Astrocyte (in vitro differentiated cells and primary cell): ENCODE measurements around the gene SNAP23. TPM values are rescaled to one million over a fixed set of nuclear protein-coding genes. Genes with fewer than 3 reads are reported as not detected.

Source experiments
- DNase-seq: peaks from one replicate; pipeline ENCODE4 v3.0.0-alpha.2; 2010; ENCODE audit warnings: low read depth
- FAIRE-seq: peaks from 2 replicates; lab custom pipeline; 2011; peaks lifted over from hg19 to GRCh38; lab: Jason Lieb, UNC
- H2AFZ ChIP-seq: 2 replicates; pipeline ENCODE4 v1.6.0; 2012; ENCODE audit warnings: low read depth, low read length, inconsistent platforms
- H3K27ac ChIP-seq: 2 replicates; pipeline ENCODE4 v1.5.1; 2011; ENCODE audit warnings: low read depth, low read length, inconsistent platforms
- H3K27me3 ChIP-seq: 2 replicates; pipeline ENCODE4 v1.6.0; 2011; ENCODE audit warnings: low read length, inconsistent platforms; ENCODE audit not compliant: insufficient read depth
- H3K36me3 ChIP-seq: 2 replicates; pipeline ENCODE4 v1.5.1; 2011; ENCODE audit warnings: low read length, inconsistent platforms; ENCODE audit not compliant: insufficient read depth
- H3K4me1 ChIP-seq: 2 replicates; pipeline ENCODE4 v1.5.1; 2011; ENCODE audit warnings: low read length, inconsistent platforms; ENCODE audit not compliant: insufficient read depth
- H3K4me2 ChIP-seq: 2 replicates; pipeline ENCODE4 v1.6.0; 2012; ENCODE audit warnings: low read length, inconsistent platforms
- H3K4me3 ChIP-seq: 2 replicates; pipeline ENCODE4 v1.5.1; 2011; ENCODE audit warnings: low read depth, mild to moderate bottlenecking, low read length, inconsistent platforms; ENCODE audit not compliant: insufficient read depth
- H3K79me2 ChIP-seq: 2 replicates; pipeline ENCODE4 v1.6.0; 2012; ENCODE audit warnings: mild to moderate bottlenecking, low read length, inconsistent platforms; ENCODE audit not compliant: insufficient read depth
- H3K9ac ChIP-seq: 2 replicates; pipeline ENCODE4 v1.6.0; 2012; ENCODE audit warnings: mild to moderate bottlenecking, low read length, inconsistent platforms
- H3K9me3 ChIP-seq: 2 replicates; pipeline ENCODE4 v1.5.1; 2012; ENCODE audit warnings: low read depth, mild to moderate bottlenecking, low read length, inconsistent platforms; ENCODE audit not compliant: insufficient read depth
- H4K20me1 ChIP-seq: 2 replicates; pipeline ENCODE4 v1.6.0; 2012; ENCODE audit warnings: low read length, inconsistent platforms; ENCODE audit not compliant: insufficient read depth
- H3K27ac Mint-ChIP-seq: one replicate; pipeline ENCODE4 v1.8.0; 2021; ENCODE audit warnings: mild to moderate bottlenecking, mixed read lengths; ENCODE audit not compliant: unreplicated experiment
- H3K27me3 Mint-ChIP-seq: one replicate; pipeline ENCODE4 v1.8.0; 2021; ENCODE audit warnings: low read depth, mixed read lengths; ENCODE audit not compliant: unreplicated experiment
- H3K36me3 Mint-ChIP-seq: one replicate; pipeline ENCODE4 v1.8.0; 2021; ENCODE audit warnings: low read depth, mixed read lengths; ENCODE audit not compliant: unreplicated experiment
- H3K4me1 Mint-ChIP-seq: one replicate; pipeline ENCODE4 v1.8.0; 2021; ENCODE audit warnings: low read depth, mixed read lengths; ENCODE audit not compliant: unreplicated experiment
- H3K4me3 Mint-ChIP-seq: one replicate; pipeline ENCODE4 v1.8.0; 2021; ENCODE audit warnings: mild to moderate bottlenecking, moderate library complexity, mixed read lengths; ENCODE audit not compliant: unreplicated experiment
- H3K9me3 Mint-ChIP-seq: one replicate; pipeline ENCODE4 v1.8.0; 2021; ENCODE audit warnings: mild to moderate bottlenecking, mixed read lengths; ENCODE audit not compliant: unreplicated experiment
- CTCF ChIP-seq: IDR thresholded peaks from 2 replicates; pipeline ENCODE4 v1.5.1; 2011; ENCODE audit warnings: low read depth, mild to moderate bottlenecking, inconsistent platforms, low read length, moderate library complexity; ENCODE audit not compliant: insufficient read depth
- EZH2 ChIP-seq: IDR thresholded peaks from 2 replicates; pipeline ENCODE4 v1.6.1; 2012; ENCODE audit warnings: mild to moderate bottlenecking, low read length, inconsistent platforms; ENCODE audit not compliant: insufficient read depth
- total RNA-seq: library from RNA; stranded (reverse); gene quantifications from 2 replicates; pipeline ENCODE4 v1.2.1, GENCODE V29; 2021

The SNAP23 gene
- total RNA-seq, 1 donor from 2014 or later: 122 TPM

GRCh38 chr15:42504631-42505030 is 9.2 kb downstream of the SNAP23 start:
- Histone ChIP-seq H3K27me3 (no peaks in the 10 kb centered on the region), H3K27ac (no peak overlapping the region), H3K79me2 (peaks cover 80% of the 10 kb centered on the region), H3K4me3 (no peak overlapping the region), H2AFZ (no peak overlapping the region), H3K9me3 (no peaks in the 10 kb centered on the region), H3K4me1 (no peaks in the 10 kb centered on the region), H3K4me2 (no peak overlapping the region), H3K36me3 (peaks cover 3% of the 10 kb centered on the region), H4K20me1 (peaks cover 61% of the 10 kb centered on the region), H3K9ac (no peak overlapping the region)
- Mint-ChIP-seq H3K4me3 (no peak overlapping the region), H3K27me3 (no peaks in the 10 kb centered on the region), H3K36me3 (peaks cover 7% of the 10 kb centered on the region), H3K4me1 (peaks cover 22% of the 10 kb centered on the region), H3K9me3 (no peaks in the 10 kb centered on the region), H3K27ac (no peak overlapping the region)
- no peak for FAIRE-seq
- no peak for DNase-seq
- no peak for TF ChIP-seq CTCF
- TF ChIP-seq EZH2: no peak

GRCh38 chr15:42507514-42507913 is 12.1 kb downstream of the SNAP23 start:
- FAIRE-seq: no peak
- H3K9me3 ChIP-seq: no peaks in the 10 kb centered on the region
- no peak overlapping the region for H3K27ac Mint-ChIP-seq
- peaks cover 3% of the 10 kb centered on the region for H3K36me3 Mint-ChIP-seq
- peaks cover 50% of the 10 kb centered on the region for H4K20me1 ChIP-seq
- no peaks in the 10 kb centered on the region for H3K27me3 ChIP-seq
- H3K4me2 ChIP-seq: no peak overlapping the region
- DNase-seq: no peak
- H3K9me3 Mint-ChIP-seq: no peaks in the 10 kb centered on the region
- H3K9ac ChIP-seq: no peak overlapping the region
- no peak overlapping the region for H3K4me3 ChIP-seq
- TF ChIP-seq CTCF (no peak), EZH2 (no peak)
- H3K27me3 Mint-ChIP-seq: no peaks in the 10 kb centered on the region
- peaks cover 9% of the 10 kb centered on the region for H3K4me1 ChIP-seq
- no peak overlapping the region for H3K4me3 Mint-ChIP-seq
- peaks cover 29% of the 10 kb centered on the region for H3K4me1 Mint-ChIP-seq
- H3K36me3 ChIP-seq: peaks cover 2% of the 10 kb centered on the region
- H3K79me2 ChIP-seq: peaks cover 60% of the 10 kb centered on the region
- H3K27ac ChIP-seq: no peak overlapping the region
- no peak overlapping the region for H2AFZ ChIP-seq

DNA sequence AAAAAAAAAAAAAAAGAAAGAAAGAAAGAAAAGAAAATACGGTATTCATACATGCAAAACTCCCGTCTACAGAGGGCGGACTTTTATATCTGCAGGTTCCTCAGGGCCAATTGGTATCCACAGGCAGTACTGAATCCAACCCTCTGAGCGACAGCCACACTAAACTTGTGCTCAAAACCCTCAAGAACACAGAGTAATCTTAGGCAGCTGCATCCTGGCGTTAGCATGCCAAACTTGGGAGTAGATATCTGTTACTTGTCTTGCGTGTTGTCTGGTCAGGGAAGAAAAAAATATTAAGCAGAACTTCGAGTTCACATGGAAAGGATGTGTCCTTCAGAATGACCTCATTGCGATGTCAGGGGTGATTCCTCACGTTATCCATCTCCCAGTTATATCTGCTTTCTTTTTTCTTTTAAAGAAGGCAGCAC is 12.8 kb downstream of the SNAP23 start:
- H3K9ac ChIP-seq: no peak overlapping the region
- H3K9me3 Mint-ChIP-seq: no peaks in the 10 kb centered on the region
- H3K9me3 ChIP-seq: no peaks in the 10 kb centered on the region
- H4K20me1 ChIP-seq: peaks cover 44% of the 10 kb centered on the region
- H3K27me3 ChIP-seq: no peaks in the 10 kb centered on the region
- H3K4me2 ChIP-seq: no peak overlapping the region
- peaks cover 29% of the 10 kb centered on the region for H3K4me1 Mint-ChIP-seq
- peaks cover 54% of the 10 kb centered on the region for H3K79me2 ChIP-seq
- H3K4me1 ChIP-seq: peaks cover 9% of the 10 kb centered on the region
- peaks cover 3% of the 10 kb centered on the region for H3K36me3 Mint-ChIP-seq
- FAIRE-seq (no peak), DNase-seq (no peak)
- TF ChIP-seq EZH2: no peak
- TF ChIP-seq CTCF: no peak
- H3K27ac Mint-ChIP-seq: no peak overlapping the region
- H2AFZ ChIP-seq: no peak overlapping the region
- no peaks in the 10 kb centered on the region for H3K27me3 Mint-ChIP-seq
- H3K36me3 ChIP-seq: peaks cover 2% of the 10 kb centered on the region
- no peak overlapping the region for H3K27ac ChIP-seq
- no peak overlapping the region for H3K4me3 Mint-ChIP-seq
- no peak overlapping the region for H3K4me3 ChIP-seq
